Aorta (tissue), 5 donors: ENCODE data around the gene HNRNPLL. TPM values are rescaled to one million over a fixed set of nuclear protein-coding genes. Genes with fewer than 3 reads are reported as not detected.
A peak's percentile ranks its signal among the peaks of the same experiment; 100 is the strongest.

Source experiments
- ATAC-seq: fragments of 200-7000 bp; cut with Tn5 transposase; one replicate; pipeline ENCODE4 v1.9.1; 2022; ENCODE audit warnings: moderate library complexity; ENCODE audit not compliant: low FRiP score
- DNase-seq, 2 donors: peaks; one replicate each; pipeline ENCODE4 v3.0.0-alpha.2; 2020
- H3K27ac ChIP-seq, 2 donors: one replicate each; pipeline ENCODE4 v1.5.1; 2013; ENCODE audit warnings: low read length in 2 of 2, mild to moderate bottlenecking in 2 of 2, moderate library complexity in 2 of 2, control low read depth in 1 of 2, inconsistent platforms in 1 of 2, low read depth in 1 of 2
- H3K27me3 ChIP-seq, 2 donors: one replicate each; pipeline ENCODE4 v1.6.1; 2013; ENCODE audit warnings: control low read depth in 1 of 2, low read length in 1 of 2, mild to moderate bottlenecking in 1 of 2, moderate library complexity in 1 of 2; ENCODE audit not compliant: insufficient read depth in 2 of 2, control insufficient read depth in 1 of 2
- H3K36me3 ChIP-seq, 2 donors: one replicate each; pipeline ENCODE4 v1.6.1; 2013; ENCODE audit warnings: control low read depth in 1 of 2, low read length in 1 of 2, mild to moderate bottlenecking in 1 of 2; ENCODE audit not compliant: insufficient read depth in 2 of 2, control insufficient read depth in 1 of 2
- H3K4me1 ChIP-seq, 2 donors: one replicate each; pipeline ENCODE4 v1.6.1; 2013; ENCODE audit warnings: low read length in 2 of 2, control low read depth in 1 of 2, mild to moderate bottlenecking in 1 of 2, moderate library complexity in 1 of 2; ENCODE audit not compliant: insufficient read depth in 2 of 2, control insufficient read depth in 1 of 2
- H3K4me3 ChIP-seq, 2 donors: one replicate each; pipeline ENCODE4 v1.5.1; 2013; ENCODE audit warnings: low read length in 2 of 2, control low read depth in 1 of 2, mild to moderate bottlenecking in 1 of 2
- H3K9me3 ChIP-seq: one replicate; pipeline ENCODE4 v1.6.1; 2013; ENCODE audit warnings: mild to moderate bottlenecking, low read length; ENCODE audit not compliant: control insufficient read depth
- WGBS, 2 donors: extraction: QIAGEN DNeasy Blood & Tissue Kit; methylation state at CpG; one replicate each; pipeline ENCODE4 v1.1.7; 2013; 5-methylcytosine and 5-hydroxymethylcytosine counted together
- intact Hi-C, 2 donors: fragments of 100-400 bp; cut with DNase I; formaldehyde crosslinking; loops; one replicate each; pipeline versions ENCODE4 v1.14.2 to v1.15.0; 2022
- polyA plus RNA-seq, 2 donors: library from polyadenylated mRNA; stranded (reverse); fragments of 200-250 nt; gene quantifications; one replicate each; pipeline ENCODE4 v1.2.3, GENCODE V29; 2013
- total RNA-seq, 2 donors: library from RNA; stranded (reverse); fragmentation: NEBNext Ultra II Directional; extraction: Animal tissue kit (Norgen Biotek cat#: 25700); gene quantifications; one replicate each; pipeline ENCODE4 v1.2.1, GENCODE V29; 2021
- donor health status: healthy with polysubstance abuse.
- donor health status: Bipolar disorder and iron deficiency.
- donor health status: DM: no; HTN: no; CAD: no.
- donor health status: DM: no; HTN: no; CAD: no.
- donor health status: DM: yes; HTN: yes; CAD: no.

HNRNPLL gene
- total and polyA plus RNA-seq, 4 donors, result 15.9 to 65.2 (median 40.2) TPM

GRCh38 chr2:38528008-38528442 is 74.7 kb downstream of the HNRNPLL start:
- WGBS, 2 donors, result 1% methylated on average over 27 of the region's 27 CpGs
- peak; percentile 58 for ATAC-seq
- Histone ChIP-seq H3K9me3 (no peaks in the 10 kb centered on the region), H3K27me3 (no peaks in the 10 kb centered on the region), H3K36me3 (no peaks in the 10 kb centered on the region), H3K27ac (peak overlapping the region in 1 of 2 donors; percentile 49), H3K4me3 (peak overlapping the region; percentile 48 to 69), H3K4me1 (peaks cover 0 to 2% of the 10 kb centered on the region in 2 donors)
- intact Hi-C loops, result loop anchor here in 1 of 2 donors (10.0 kb wide), 1 partner anchor 153 kb away; the partner anchor contains the start of gene ATL2
- DNase-seq, result peak; percentile 61 to 88

DNA sequence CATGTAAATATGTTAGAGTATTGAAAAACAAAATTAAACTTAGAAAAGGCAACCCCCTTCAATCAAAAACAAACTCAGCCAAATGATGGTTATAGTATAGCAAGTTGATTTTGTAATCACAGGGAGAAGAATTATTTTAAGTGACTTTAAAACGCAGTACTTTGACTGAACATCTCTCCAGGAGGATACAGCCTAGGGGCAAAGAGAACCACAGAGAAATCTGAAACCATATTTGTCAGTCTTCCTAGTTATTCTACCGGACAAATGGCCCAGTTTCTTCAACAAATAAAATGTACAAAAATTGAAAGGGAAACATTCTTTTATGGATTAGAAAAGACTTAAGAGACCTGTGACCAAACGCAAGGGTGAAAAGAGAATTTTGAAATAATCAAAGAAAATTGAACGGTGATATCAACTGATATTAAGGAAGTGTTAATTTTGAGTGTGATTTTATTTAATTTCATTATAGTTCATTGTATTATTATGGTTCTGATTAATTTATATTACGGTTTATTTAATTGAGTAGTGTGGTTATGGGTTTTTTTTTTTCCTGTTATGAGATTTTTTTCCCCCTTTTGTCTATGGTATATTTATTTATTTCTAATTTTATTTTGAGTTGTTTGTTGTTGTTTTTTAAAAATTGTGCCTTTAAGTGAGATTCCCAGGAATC is 75.3 kb downstream of the HNRNPLL start:
- H3K36me3 ChIP-seq, result no peaks in the 10 kb centered on the region
- intact Hi-C loops, result loop anchor here in 1 of 2 donors (10.0 kb wide), 1 partner anchor 153 kb away; the partner anchor contains the start of gene ATL2
- H3K4me1 ChIP-seq, result peaks cover 0 to 2% of the 10 kb centered on the region in 2 donors
- H3K27me3 ChIP-seq, result no peaks in the 10 kb centered on the region
- ATAC-seq, result no peak
- no peak for DNase-seq
- H3K27ac ChIP-seq, result no peak overlapping the region
- H3K4me3 ChIP-seq, result peak overlapping the region; percentile 48 to 69
- no peaks in the 10 kb centered on the region for H3K9me3 ChIP-seq
- WGBS, 2 donors, result 73 to 76% methylated on average over 5 of the region's 5 CpGs

- intact Hi-C loops, result loop anchor here in 1 of 2 donors (10.0 kb wide), 1 partner anchor 151 kb away; the partner anchor contains the start of gene ATL2
- H3K4me1 ChIP-seq, result peaks cover 0 to 2% of the 10 kb centered on the region in 2 donors
- H3K27ac ChIP-seq, result no peak overlapping the region
- no peaks in the 10 kb centered on the region for H3K36me3 ChIP-seq
- WGBS, 2 donors, result 39 to 40% methylated on average over 2 of the region's 2 CpGs
- no peak overlapping the region for H3K4me3 ChIP-seq
- H3K9me3 ChIP-seq, result no peaks in the 10 kb centered on the region
- ATAC-seq (no peak), DNase-seq (no peak)
- H3K27me3 ChIP-seq, result no peaks in the 10 kb centered on the region
Measured at GRCh38 chr2:38526195-38526594, 76.5 kb downstream of the HNRNPLL start.

DNA sequence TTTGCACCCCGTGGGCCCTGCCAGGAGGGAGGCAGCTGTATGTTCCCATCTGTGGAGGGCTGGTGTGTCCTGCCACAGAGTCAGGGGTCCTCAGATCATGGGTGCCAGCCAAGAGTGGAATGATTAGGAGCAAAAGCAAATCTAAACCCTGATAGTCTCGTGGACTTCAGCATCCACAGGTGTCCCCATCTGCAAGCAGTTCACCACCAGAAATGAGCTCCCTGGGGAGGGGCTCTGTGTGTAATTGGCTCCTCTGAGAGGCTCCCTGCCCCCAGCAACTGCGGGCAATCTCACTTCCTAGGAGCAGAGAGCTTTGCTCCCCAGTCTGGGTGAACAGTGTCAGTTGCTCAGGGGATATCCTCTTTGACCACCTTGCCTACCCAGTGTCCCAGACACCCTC is 78.1 kb downstream of the HNRNPLL start:
- no peak overlapping the region for H3K4me3 ChIP-seq
- no peaks in the 10 kb centered on the region for H3K9me3 ChIP-seq
- DNase-seq (peak in 1 of 2 donors; percentile 62), ATAC-seq (no peak)
- no peaks in the 10 kb centered on the region for H3K36me3 ChIP-seq
- H3K4me1 ChIP-seq, result peaks cover 0 to 2% of the 10 kb centered on the region in 2 donors
- H3K27ac ChIP-seq, result peak overlapping the region in 1 of 2 donors; percentile 64
- WGBS, 2 donors, result 77 to 87% methylated on average over 3 of the region's 3 CpGs
- intact Hi-C loops, result loop anchor here (5.0 to 10.0 kb wide), 2 partner anchors 147 to 150 kb away; partner anchors contain the start of gene ATL2 (in 2 of the 2)
- no peaks in the 10 kb centered on the region for H3K27me3 ChIP-seq

- H3K27me3 ChIP-seq, result no peaks in the 10 kb centered on the region
- 22 to 23% methylated on average over 11 of the region's 11 CpGs for WGBS, 2 donors
- H3K36me3 ChIP-seq, result no peaks in the 10 kb centered on the region
- DNase-seq (peak in 1 of 2 donors; percentile 30), ATAC-seq (no peak)
- H3K9me3 ChIP-seq, result no peaks in the 10 kb centered on the region
- peak overlapping the region in 1 of 2 donors; percentile 78 for H3K27ac ChIP-seq
- H3K4me3 ChIP-seq, result no peak overlapping the region
- intact Hi-C loops, result loop anchor here (5.0 to 10.0 kb wide), 2 partner anchors 147 to 149 kb away; partner anchors contain the start of gene ATL2 (in 2 of the 2)
- peaks cover 0 to 2% of the 10 kb centered on the region in 2 donors for H3K4me1 ChIP-seq
Measured at GRCh38 chr2:38523728-38524437, 78.8 kb downstream of the HNRNPLL start.

DNA sequence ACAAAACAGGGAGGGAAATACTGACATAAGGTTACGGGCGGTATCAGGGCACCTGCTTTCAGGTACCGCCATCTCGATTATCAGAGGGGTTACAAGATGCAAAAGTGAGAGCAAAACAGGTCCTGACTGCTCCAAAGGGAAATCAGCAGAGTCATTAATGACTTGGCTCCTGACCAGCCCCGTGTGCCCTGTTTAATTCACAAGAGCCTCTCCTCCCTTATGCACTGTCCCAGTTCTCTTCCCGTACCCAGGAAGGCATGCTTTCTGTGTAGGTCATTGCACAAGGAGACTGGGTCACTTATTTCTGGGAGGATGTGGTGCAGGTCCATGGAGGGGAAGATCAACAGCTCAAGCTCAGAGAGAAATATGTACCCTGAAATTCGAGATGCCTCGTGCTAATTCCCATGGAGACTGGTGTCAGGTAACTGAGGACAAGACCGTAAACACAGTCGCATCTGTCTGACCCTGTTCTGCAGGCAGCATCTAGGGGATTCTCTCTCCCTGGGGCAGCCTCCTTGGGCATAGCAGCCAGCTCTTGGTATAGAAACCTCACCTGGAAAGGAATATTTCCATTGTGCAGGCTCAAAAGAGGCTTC is 79.9 kb downstream of the HNRNPLL start:
- ATAC-seq (no peak), DNase-seq (peak in 1 of 2 donors; percentile 16)
- Histone ChIP-seq H3K4me3 (no peak overlapping the region), H3K27me3 (no peaks in the 10 kb centered on the region), H3K27ac (peak overlapping the region in 1 of 2 donors; percentile 33), H3K9me3 (no peaks in the 10 kb centered on the region), H3K36me3 (no peaks in the 10 kb centered on the region), H3K4me1 (peaks cover 0 to 2% of the 10 kb centered on the region in 2 donors)
- 88 to 89% methylated on average over 10 of the region's 10 CpGs for WGBS, 2 donors
- intact Hi-C loops, result loop anchor here (5.0 to 10.0 kb wide), 2 partner anchors 146 to 148 kb away; partner anchors contain the start of gene ATL2 (in 2 of the 2)

DNA sequence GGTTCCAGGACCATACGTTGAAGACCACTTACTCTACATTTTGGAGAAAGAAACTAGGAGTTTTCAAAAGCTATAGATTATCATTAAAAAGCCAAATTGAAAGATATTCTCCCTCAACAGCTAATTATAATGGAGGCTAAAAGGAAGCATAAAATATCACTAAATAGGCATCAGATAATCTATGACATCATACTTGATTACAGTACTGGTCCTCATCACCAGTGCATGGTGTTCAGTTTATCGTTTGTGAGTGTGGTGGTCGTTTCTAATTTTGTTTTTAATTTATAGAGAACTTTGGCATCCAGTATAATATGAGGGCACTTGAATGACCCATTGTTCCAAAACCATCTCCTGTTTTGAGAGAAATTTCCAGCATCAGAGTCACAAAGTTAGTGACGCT is 80.9 kb downstream of the HNRNPLL start:
- ATAC-seq (no peak), DNase-seq (no peak)
- Histone ChIP-seq H3K27ac (no peak overlapping the region), H3K27me3 (no peaks in the 10 kb centered on the region), H3K4me1 (peaks cover 0 to 2% of the 10 kb centered on the region in 2 donors), H3K36me3 (no peaks in the 10 kb centered on the region), H3K9me3 (no peaks in the 10 kb centered on the region), H3K4me3 (no peak overlapping the region)
- 86 to 87% methylated on average over 4 of the region's 4 CpGs for WGBS, 2 donors
- intact Hi-C loops, result loop anchor here (5.0 to 10.0 kb wide), 2 partner anchors 145 to 147 kb away; partner anchors contain the start of gene ATL2 (in 2 of the 2)

DNA sequence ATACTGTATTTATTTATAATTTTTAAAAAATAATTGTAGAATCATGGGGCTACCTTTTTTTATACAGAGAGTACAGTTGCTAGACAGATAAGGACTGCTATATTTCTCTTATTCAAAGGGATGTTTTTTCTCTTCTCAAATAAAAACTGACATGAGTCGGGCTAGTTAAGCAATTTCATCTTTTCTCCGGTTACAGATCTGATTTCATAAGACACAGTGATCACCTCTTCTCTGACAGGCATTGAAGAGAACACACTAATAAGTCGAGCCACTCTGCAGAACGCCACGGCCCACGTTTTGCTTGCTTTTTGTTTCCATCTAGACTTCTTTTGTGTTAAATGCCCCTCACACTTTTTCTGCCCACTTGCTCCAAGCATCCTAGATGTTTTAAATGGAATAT is 85.4 kb downstream of the HNRNPLL start:
- DNase-seq, result peak in 1 of 2 donors; percentile 31
- H3K27ac ChIP-seq, result no peak overlapping the region
- H3K4me1 ChIP-seq, result peaks cover 0 to 3% of the 10 kb centered on the region in 2 donors
- no peak overlapping the region for H3K4me3 ChIP-seq
- intact Hi-C loops, result no loop called here
- 72 to 77% methylated on average over 6 of the region's 6 CpGs for WGBS, 2 donors
- H3K9me3 ChIP-seq, result no peaks in the 10 kb centered on the region
- H3K27me3 ChIP-seq, result no peaks in the 10 kb centered on the region
- ATAC-seq, result no peak
- no peaks in the 10 kb centered on the region for H3K36me3 ChIP-seq
